GM21529 (cell line): Measurements from ENCODE around the gene PLCB1.
"Not testable (repeated sequence)": the region's sequence is repeated elsewhere in the genome, so short reads cannot be mapped to it uniquely, and the experiment has no call there.

Source experiments
- ATAC-seq: cut with Tn5 transposase; IDR thresholded peaks from one replicate; pipeline ENCODE4 v1.9.1; 2021; ENCODE audit not compliant: unreplicated experiment

The PLCB1 gene

GRCh38 chr20:8156235-8157079 lies 24.4 kb downstream of the PLCB1 start:
- ATAC-seq = no peak

GRCh38 chr20:8159217-8159616 lies 27.2 kb downstream of the PLCB1 start:
- not testable (repeated sequence) for ATAC-seq

- ATAC-seq = no peak
Measured at GRCh38 chr20:8161264-8162071, 29.4 kb downstream of the PLCB1 start.

GRCh38 chr20:8162610-8163009 lies 30.5 kb downstream of the PLCB1 start:
- ATAC-seq = no peak

- ATAC-seq = no peak
Measured at GRCh38 chr20:8163543-8163942, 31.5 kb downstream of the PLCB1 start.

- ATAC-seq = no peak
Measured at GRCh38 chr20:8166730-8167129, 34.7 kb downstream of the PLCB1 start.

- no peak for ATAC-seq
Measured at GRCh38 chr20:8168785-8169288, 36.8 kb downstream of the PLCB1 start.

GRCh38 chr20:8170921-8171320 lies 38.9 kb downstream of the PLCB1 start:
- ATAC-seq = no peak

GRCh38 chr20:8172191-8172590 lies 40.1 kb downstream of the PLCB1 start:
- no peak for ATAC-seq

GRCh38 chr20:8175741-8176675 lies 43.9 kb downstream of the PLCB1 start:
- ATAC-seq = no peak

GRCh38 chr20:8183526-8183925 lies 51.5 kb downstream of the PLCB1 start:
- no peak for ATAC-seq

- no peak for ATAC-seq
Measured at GRCh38 chr20:8187740-8188139, 55.7 kb downstream of the PLCB1 start.

- ATAC-seq = no peak
Measured at GRCh38 chr20:8190043-8190880, 58.2 kb downstream of the PLCB1 start.

- no peak for ATAC-seq
Measured at GRCh38 chr20:8194721-8195120, 62.7 kb downstream of the PLCB1 start.

- no peak for ATAC-seq
Measured at GRCh38 chr20:8196096-8196495, 64.0 kb downstream of the PLCB1 start.

- ATAC-seq = no peak
Measured at GRCh38 chr20:8200220-8200619, 68.2 kb downstream of the PLCB1 start.

GRCh38 chr20:8203366-8203765 lies 71.3 kb downstream of the PLCB1 start:
- ATAC-seq = no peak

GRCh38 chr20:8205996-8206395 lies 73.9 kb downstream of the PLCB1 start:
- ATAC-seq = no peak

- no peak for ATAC-seq
Measured at GRCh38 chr20:8208226-8208625, 76.2 kb downstream of the PLCB1 start.

- peak; percentile 52 for ATAC-seq
Measured at GRCh38 chr20:8209061-8209460, 77.0 kb downstream of the PLCB1 start.
